GM12892 (cell line): Measurements from ENCODE around the gene GH2.

Source experiments
- DNase-seq: peaks from one replicate; pipeline ENCODE4 v3.0.0; 2011; ENCODE audit not compliant: insufficient read length
- FAIRE-seq: peaks from 2 replicates; lab custom pipeline; 2011; peaks lifted over from hg19 to GRCh38; lab: Jason Lieb, UNC
- POLR2A ChIP-seq: IDR thresholded peaks from 2 replicates; pipeline ENCODE4 v1.6.1; 2011; ENCODE audit warnings: low read depth, low read length, control low read depth
- POLR2AphosphoS5 ChIP-seq: IDR thresholded peaks from 2 replicates; pipeline ENCODE4 v1.6.1; 2011; ENCODE audit warnings: low read depth, low read length, control low read depth
- TAF1 ChIP-seq: IDR thresholded peaks from 2 replicates; pipeline ENCODE4 v1.6.1; 2011; ENCODE audit warnings: low read depth, mild to moderate bottlenecking, control low read depth, low read length, borderline replicate concordance

The GH2 gene

DNA sequence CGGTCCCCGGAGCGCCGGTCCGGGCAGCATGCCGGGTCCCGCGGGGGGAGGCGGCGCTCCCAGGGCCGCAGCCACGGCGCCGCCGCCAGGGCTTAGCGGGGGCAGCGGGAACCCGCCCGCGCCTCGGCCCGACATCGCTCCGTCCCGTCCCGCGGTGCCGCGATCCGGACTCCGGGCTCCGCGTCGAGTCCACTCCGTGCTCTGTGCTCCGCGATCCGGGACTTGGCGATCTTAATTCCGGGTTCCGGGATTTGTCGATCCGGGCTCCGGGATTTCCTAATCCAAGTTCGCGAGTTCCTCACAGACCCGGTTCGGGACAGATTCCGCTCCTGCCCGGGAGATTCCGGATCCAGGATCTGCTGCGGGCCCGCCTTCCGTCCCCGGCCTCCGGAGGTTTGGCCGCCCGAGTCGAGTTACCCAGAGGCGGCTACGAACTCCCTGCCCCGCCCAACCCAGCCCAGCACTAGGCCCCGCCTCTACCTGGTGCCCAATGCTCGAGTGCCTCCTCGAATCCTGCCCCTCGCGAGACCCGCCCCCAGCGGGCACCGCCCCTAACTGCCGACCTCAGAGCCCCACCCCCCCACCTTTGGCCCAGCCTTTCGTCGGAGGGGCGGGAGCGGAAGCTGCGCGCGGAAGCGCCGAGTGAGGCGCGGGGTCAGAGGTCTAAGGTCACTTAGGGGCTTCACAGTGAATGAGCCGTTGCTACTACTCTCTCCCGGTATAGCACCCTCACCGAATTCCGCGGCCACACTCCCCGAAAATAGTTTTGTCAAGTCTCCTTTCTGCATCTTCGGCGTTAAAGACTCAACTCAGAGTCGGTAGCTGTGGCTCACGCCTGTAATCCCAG, 39.0 kb downstream of the GH2 start, which contains the start of gene SMARCD2:
Gene SMARCD2 (minus strand): TSS at position 146 of the 847 bp plus-strand sequence. CDS start 11 bp downstream, at position 135.
- FAIRE-seq (peak; percentile 94), DNase-seq (peak; percentile 89)
- TF ChIP-seq TAF1 (peak; percentile 80), POLR2A (peak; percentile 87; the same call in 1 of the 2 replicates), POLR2AphosphoS5 (peak; percentile 62)

DNA sequence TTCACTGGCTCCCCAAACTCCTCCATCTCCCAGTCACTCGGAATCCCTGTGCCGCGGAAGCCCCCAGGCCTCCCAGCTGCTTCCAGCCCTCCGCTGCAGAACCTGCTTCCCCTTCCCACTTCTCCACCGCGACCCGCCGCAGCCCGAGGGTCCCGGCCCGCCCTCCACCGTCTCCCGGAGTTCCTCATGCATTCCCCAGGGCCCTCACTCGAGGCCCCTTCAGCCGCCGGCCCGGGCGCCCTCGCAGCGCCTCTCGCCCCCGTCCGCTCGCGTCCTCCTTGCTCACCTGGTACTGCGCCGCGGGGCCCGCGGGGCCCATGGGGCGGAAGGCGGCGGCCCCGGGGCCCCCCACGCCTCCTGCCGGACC, 39.6 kb downstream of the GH2 start:
- DNase-seq (no peak), FAIRE-seq (no peak)
- TF ChIP-seq POLR2AphosphoS5 (no peak), POLR2A (no peak), TAF1 (no peak)

DNA sequence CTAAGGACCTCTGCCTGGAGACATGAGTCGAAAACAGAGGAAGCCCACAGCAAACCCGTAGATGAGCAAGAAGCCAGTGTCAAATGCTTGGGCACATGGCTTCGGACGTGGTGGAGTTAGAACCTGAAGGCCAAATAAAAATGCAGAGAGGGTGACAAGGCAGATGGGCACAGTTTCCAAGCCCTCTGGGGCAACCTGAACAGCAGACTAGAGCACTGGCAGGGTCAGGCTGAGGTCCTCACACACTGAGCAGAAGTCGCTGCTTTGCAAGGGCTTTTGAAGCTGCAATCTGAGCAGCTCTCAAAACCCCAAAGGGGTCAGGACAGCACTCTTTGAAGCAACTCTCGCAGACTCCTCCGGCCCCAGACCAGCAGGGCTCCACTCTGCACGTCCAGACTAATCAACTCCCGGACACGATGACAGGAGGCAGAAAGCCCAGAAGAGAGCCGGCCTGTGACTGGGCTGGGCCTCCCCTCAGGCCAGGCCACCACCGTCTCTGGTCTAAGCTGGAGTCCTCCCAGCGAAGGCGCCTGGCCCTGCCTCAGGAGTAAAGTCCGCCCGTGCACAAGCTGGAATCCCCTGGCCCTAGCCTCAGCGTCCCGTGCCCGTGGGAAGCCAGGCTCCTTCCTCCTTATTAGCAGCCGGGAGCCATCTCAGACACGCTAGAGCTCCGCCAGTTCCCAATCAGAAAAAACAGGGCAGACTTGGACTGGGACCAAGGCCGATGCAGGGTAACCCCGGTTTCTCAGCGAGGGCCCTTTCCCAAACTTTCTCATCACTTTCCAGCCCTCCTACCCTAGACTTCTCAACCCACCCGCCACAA, 40.2 kb downstream of the GH2 start:
- DNase-seq, result no peak
- TF ChIP-seq POLR2A (no peak; the same call in 1 of the 2 replicates), POLR2AphosphoS5 (no peak)
- peak; percentile 83 for FAIRE-seq

DNA sequence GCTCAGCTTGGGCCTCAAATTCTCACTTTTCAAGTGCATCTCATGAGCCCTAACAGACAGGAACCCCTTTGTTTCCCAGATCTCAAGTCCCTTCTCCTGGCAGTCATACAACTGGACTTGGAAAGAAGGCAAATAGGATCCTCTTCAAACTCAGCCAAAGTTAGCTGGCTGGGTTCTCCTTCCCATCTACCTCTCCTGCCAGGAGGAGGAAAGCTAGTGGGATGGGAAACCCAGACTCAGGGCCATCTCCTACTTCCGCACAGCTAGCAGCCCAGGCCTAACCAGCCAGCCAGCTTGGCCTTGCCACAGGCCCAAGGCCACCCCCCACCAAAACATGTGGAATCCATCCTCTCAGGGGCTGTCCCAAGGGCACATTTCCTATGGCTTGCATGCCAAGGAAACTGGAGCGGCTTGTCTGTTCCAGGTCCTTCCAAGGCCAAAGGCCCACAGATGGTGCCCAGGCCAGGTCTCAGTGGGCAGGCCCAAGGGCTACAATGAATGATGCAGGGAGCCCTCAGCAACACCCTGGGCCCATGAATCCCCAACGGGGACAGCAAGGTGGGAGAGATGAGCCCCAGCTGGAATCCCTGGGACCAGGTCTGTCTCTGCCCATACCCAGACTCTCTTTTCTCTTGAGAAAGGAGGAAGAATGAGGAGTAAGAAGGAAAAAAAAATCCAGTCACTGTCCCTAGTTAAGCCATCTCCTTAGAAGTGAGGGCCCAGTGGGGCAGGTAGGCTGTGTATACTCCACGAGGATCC, 41.0 kb downstream of the GH2 start:
- DNase-seq (no peak), FAIRE-seq (no peak)
- TF ChIP-seq POLR2AphosphoS5 (no peak), TAF1 (no peak), POLR2A (no peak)

DNA sequence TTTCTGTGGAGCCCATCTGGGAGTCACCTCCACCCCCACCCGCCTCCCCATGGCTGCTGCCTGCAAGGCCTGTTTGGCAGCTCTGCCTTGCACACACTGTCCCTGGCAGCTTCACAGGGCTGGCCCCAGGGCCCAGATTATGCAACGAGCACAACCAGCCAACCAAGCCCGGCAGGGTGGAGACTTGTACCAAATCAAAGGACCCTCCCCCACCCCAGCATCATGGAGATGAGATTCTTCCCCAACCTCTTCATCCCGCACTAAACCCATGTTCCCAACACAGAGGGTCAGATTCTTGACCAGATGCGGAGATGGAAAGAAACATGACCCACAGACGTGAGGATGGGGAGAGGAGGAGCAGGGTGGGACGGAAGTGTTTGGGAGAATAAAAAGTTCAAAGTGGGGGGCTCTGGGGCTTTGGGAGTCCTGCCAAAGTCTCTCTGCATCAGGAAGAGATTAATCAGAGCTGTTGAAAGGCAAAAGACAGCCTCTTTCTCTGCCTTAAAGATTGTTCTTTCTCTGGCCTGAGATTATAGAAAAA, 43.0 kb downstream of the GH2 start:
- no peak for DNase-seq
- no peak for FAIRE-seq
- TF ChIP-seq TAF1 (no peak), POLR2AphosphoS5 (no peak), POLR2A (no peak)

DNA sequence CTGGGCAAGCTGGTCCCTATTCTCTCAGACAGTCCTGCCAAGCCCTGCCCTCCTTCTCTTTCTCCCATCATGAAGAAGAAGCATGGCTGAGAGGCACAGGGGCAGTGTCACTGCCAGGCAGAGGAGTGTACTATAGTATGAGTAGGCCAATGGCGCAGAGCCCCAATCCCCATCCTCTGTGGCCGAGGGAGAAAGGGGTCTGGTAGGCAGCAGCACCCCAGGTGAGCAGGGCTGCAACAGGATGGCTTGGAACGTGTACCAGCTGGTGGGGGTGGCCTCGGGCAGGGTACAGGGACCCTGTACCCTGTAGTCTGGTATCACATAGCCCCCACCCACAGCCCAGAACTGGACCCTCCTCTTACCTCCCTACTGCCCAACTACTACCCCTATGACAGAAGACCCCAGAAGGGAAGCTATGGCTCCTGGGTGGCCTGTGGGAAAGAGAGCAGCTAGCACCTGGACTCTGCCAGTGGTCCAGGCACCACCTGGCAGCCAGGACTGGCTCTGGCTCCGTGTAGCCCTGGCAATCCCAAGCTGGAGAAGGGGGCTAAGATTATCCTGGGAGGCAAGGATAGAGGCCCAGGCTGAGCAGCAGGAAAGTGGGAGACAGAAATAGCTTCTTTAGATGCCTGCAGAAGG, 43.7 kb downstream of the GH2 start:
- no peak for DNase-seq
- no peak for FAIRE-seq
- TF ChIP-seq POLR2AphosphoS5 (no peak), POLR2A (no peak), TAF1 (no peak)

DNA sequence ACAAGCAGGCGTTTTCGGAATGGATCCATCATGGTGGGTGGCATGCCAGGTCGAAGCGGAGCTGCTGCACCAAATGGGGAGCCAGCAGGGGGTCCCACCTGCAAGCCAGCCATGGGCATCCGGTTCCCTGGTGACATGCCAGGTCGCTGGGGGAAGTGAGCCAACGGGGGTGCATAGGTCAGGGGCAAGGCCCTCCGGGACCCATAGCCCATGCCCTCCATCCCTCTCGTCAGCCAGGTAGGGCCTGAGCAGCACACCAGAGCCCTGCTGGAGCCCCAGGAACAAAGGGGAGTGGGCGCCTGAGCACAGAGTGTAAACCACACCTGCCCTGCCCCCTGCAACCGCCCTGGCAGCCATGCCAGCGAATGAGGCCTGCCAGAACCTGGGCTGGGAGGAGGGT, 44.3 kb downstream of the GH2 start:
- no peak for DNase-seq
- TF ChIP-seq POLR2AphosphoS5, result no peak
- no peak for TF ChIP-seq POLR2A
- TF ChIP-seq TAF1, result no peak
- FAIRE-seq, result no peak

DNA sequence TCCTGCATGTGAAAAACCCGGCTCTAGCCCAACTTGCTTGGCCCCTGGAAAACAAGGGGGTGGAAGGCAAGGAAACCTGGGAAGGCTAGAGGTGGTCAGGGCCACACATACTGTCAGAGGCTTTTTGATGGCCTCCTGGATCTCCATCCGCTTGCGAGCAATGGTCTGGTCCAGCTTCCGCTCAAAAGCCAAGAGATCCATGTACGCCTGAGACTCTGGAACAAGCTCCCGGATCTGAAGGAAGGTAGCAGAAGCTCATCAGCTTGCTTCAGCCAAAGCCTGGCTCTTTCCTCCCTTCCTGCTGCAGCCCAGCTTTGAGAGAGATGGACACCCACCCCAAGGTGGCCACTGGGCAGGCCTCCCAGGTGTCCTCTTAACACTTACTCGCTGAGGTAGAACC, 44.9 kb downstream of the GH2 start:
- TF ChIP-seq POLR2AphosphoS5, result no peak
- no peak for TF ChIP-seq POLR2A
- TF ChIP-seq TAF1, result no peak
- DNase-seq (no peak), FAIRE-seq (no peak)

DNA sequence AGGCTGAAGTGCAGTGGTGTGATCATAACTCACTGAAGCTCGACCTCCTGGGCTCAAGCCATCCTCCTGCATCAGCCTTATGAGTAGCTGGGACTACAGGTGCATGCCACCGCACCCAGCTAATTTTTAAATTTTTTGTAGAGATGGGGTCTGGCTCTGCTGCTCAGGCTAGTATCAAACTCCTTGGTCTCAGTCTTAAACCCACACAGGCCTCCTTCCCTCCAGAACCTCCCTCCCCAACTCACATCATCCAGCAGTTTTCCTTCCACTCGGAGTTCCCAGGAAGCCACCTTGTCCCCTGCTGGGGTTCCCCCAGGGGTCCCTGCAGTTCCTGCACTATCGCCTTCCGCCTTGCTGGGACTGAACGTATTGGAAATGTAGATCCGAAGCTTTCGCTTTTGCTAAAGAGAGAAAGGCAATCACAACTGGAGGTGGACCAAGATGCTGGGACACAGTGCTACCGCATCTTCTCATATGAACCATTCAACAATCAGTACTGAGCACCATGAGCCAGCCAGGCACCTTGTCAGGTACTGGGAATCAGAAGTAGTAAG, 46.5 kb downstream of the GH2 start:
- TF ChIP-seq POLR2AphosphoS5 (0 out of 2 replicates have a peak, but pooled peaks have one; percentile 6), TAF1 (no peak), POLR2A (0 out of 2 replicates have a peak, but pooled peaks have one; percentile 22)
- DNase-seq (no peak), FAIRE-seq (no peak)
